Panc1 (cell line): Measurements from ENCODE around the gene MSH3. TPM values are rescaled to one million over a fixed set of nuclear protein-coding genes. Genes with fewer than 3 reads are reported as not detected.
A peak's percentile ranks its signal among the peaks of the same experiment; 100 is the strongest.
"Not testable (repeated sequence)": the region's sequence is repeated elsewhere in the genome, so short reads cannot be mapped to it uniquely, and the experiment has no call there.

Experiments
- ATAC-seq: fragments of 200-7000 bp; cut with Tn5 transposase; 2 replicates; pipeline ENCODE4 v1.9.1; 2020; ENCODE audit warnings: mild to moderate bottlenecking, moderate library complexity
- BruUV-seq: library from RNA; stranded (reverse); fragments of 400-500 nt; replicated peaks from 2 replicates; lab custom pipeline; 2021; lab: Mats Ljungman, UMichigan
- CTCF ChIA-PET: fragments of 300-600 bp; sonication (Branson Sonifier 250); formaldehyde crosslinking; loops from one replicate; lab custom pipeline; 2022; ENCODE audit warnings: antibody characterized with exemption; lab: Charles Lee
- POLR2A ChIA-PET: fragments of 300-600 bp; sonication (Branson Sonifier 250); formaldehyde crosslinking; loops from one replicate; lab custom pipeline; 2022; ENCODE audit warnings: antibody characterized with exemption; lab: Charles Lee
- DNase-seq: peaks from one replicate; pipeline ENCODE4 v3.0.0-alpha.2; 2010; ENCODE audit warnings: low read depth, low spot score
- H3K27ac ChIP-seq: 2 replicates; pipeline ENCODE4 v1.5.1; 2011; ENCODE audit warnings: mild to moderate bottlenecking, low read length, inconsistent platforms
- H3K27me3 ChIP-seq: fragments of 200-500 bp; sonication (Bioruptor generic); 2 replicates; pipeline ENCODE4 v1.6.0; 2014; ENCODE audit warnings: low read length, inconsistent platforms; ENCODE audit not compliant: control insufficient read depth, insufficient read depth
- H3K36me3 ChIP-seq: fragments of 200-500 bp; sonication (Bioruptor generic); 2 replicates; pipeline ENCODE4 v1.5.1; 2014; ENCODE audit warnings: inconsistent platforms, mild to moderate bottlenecking, low read length, moderate library complexity; ENCODE audit not compliant: control insufficient read depth, insufficient read depth
- H3K4me1 ChIP-seq: 2 replicates; pipeline ENCODE4 v1.5.1; 2011; ENCODE audit warnings: inconsistent platforms, mild to moderate bottlenecking, low read length, moderate library complexity; ENCODE audit not compliant: control insufficient read depth, insufficient read depth
- H3K4me3 ChIP-seq, 2 experiments: 2 replicates each; pipeline ENCODE4 v1.5.1; 2011 to 2012; ENCODE audit warnings: low read depth in 2 of 2, low read length in 2 of 2, mild to moderate bottlenecking in 2 of 2, inconsistent platforms in 1 of 2, moderate library complexity in 1 of 2
- H3K9me3 ChIP-seq: fragments of 200-500 bp; sonication (Bioruptor generic); 2 replicates; pipeline ENCODE4 v1.5.1; 2014; ENCODE audit warnings: low read depth, mild to moderate bottlenecking, inconsistent platforms, low read length, moderate library complexity; ENCODE audit not compliant: control insufficient read depth, insufficient read depth
- SIN3A ChIP-seq: IDR thresholded peaks from 2 replicates; pipeline ENCODE4 v1.6.1; 2012; ENCODE audit warnings: low read depth, mild to moderate bottlenecking, low read length, moderate library complexity, borderline replicate concordance; ENCODE audit not compliant: insufficient read depth
- in situ Hi-C: cut with HindIII; loops from 2 replicates; pipeline ENCODE4 v1.10.0; 2016; ENCODE audit warnings: low sequenced_read_pairs, low pct_unique_long_range_greater_than_20kb
- intact Hi-C: fragments of 100-400 bp; cut with micrococcal nuclease; formaldehyde crosslinking; loops from one replicate; pipeline ENCODE4 v1.10.0; 2022; ENCODE audit not compliant: unreplicated experiment
- total RNA-seq: library from RNA; stranded (reverse); gene quantifications from one replicate; pipeline ENCODE4 v1.2.1, GENCODE V29; 2021; ENCODE audit not compliant: unreplicated experiment
- TF ChIP-seq, protein P1 (sequence below): fragments of 450-650 bp; IDR thresholded peaks from 2 replicates; pipeline ENCODE4 v1.5.1; 2017; ENCODE audit warnings: mild to moderate bottlenecking
- TF ChIP-seq, protein P2 (sequence below), 2 experiments: IDR thresholded peaks; 2 replicates each; pipeline ENCODE4 v1.6.1; 2011 to 2012; ENCODE audit warnings: low read depth in 2 of 2, control low read depth in 1 of 2, low read length in 1 of 2, mild to moderate bottlenecking in 1 of 2, moderate library complexity in 1 of 2; ENCODE audit not compliant: insufficient read depth in 1 of 2

Gene MSH3
- total RNA-seq, 1 experiment from 2014 or later = 18.9 TPM

DNA sequence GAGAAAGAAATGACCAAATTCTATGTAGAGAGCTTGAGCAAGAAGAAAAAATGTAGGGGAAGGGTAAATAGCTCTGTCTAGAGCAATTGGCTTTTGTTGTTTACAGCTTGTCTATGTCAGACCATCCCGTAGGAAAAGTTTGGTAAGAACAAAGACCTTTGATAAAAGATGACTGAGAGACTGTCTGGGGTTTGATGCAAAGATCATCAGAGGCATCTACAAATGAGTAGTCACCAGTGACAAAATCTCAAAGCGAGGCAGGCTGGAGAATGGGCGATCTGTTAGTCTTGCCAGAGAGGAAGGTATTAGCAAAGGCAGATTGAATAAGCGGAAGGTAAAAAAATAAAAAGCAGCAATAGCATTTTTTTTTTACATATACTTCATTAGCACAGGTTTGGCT is 180.7 kb downstream of the MSH3 start:
- H3K27me3 ChIP-seq = no peaks in the 10 kb centered on the region
- ATAC-seq = no peak
- no peak for TF ChIP-seq SIN3A
- H3K4me3 ChIP-seq = no peak overlapping the region
- intact Hi-C loops (no loop called here), in situ Hi-C loops (no loop called here)
- no peak for DNase-seq
- BruUV-seq = no TSS peak
- no peaks in the 10 kb centered on the region for H3K36me3 ChIP-seq
- no peaks in the 10 kb centered on the region for H3K9me3 ChIP-seq
- H3K4me1 ChIP-seq = no peaks in the 10 kb centered on the region
- no peak overlapping the region for H3K27ac ChIP-seq
- CTCF ChIA-PET = no interaction called here
- POLR2A ChIA-PET = interaction anchor here (0.7 to 1.1 kb wide), 2 partner anchors 41 to 351 kb away, joined by 4 read pairs; no protein-coding TSS in a partner anchor

DNA sequence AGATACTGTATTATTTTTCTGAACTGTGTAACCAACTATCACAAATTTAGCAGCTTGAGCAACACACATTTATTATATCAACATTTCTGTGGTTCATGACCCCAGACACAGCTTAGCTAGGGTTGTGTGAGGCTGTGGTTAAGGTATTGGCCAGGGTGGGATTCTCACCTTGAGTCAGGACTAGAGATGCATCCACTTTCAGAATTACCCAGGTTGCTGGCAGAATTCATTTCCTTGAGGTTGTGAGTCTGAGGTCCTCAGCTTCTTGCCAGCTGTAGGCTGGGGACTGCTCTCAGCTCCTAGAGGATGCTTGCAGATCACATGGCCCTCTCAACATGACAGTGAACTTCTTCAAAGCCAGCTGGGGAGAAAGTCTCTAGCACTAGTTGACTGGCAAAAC is 183.2 kb downstream of the MSH3 start:
- no peak overlapping the region for H3K27ac ChIP-seq
- no TSS peak for BruUV-seq
- CTCF ChIA-PET = no interaction called here
- no peaks in the 10 kb centered on the region for H3K4me1 ChIP-seq
- intact Hi-C loops = no loop called here
- H3K9me3 ChIP-seq = no peaks in the 10 kb centered on the region
- H3K4me3 ChIP-seq = no peak overlapping the region
- H3K27me3 ChIP-seq = no peaks in the 10 kb centered on the region
- DNase-seq (no peak), ATAC-seq (0 out of 2 replicates have a peak, but pooled peaks have one; percentile 42)
- POLR2A ChIA-PET = no interaction called here
- in situ Hi-C loops = no loop called here
- TF ChIP-seq, protein P1, sequence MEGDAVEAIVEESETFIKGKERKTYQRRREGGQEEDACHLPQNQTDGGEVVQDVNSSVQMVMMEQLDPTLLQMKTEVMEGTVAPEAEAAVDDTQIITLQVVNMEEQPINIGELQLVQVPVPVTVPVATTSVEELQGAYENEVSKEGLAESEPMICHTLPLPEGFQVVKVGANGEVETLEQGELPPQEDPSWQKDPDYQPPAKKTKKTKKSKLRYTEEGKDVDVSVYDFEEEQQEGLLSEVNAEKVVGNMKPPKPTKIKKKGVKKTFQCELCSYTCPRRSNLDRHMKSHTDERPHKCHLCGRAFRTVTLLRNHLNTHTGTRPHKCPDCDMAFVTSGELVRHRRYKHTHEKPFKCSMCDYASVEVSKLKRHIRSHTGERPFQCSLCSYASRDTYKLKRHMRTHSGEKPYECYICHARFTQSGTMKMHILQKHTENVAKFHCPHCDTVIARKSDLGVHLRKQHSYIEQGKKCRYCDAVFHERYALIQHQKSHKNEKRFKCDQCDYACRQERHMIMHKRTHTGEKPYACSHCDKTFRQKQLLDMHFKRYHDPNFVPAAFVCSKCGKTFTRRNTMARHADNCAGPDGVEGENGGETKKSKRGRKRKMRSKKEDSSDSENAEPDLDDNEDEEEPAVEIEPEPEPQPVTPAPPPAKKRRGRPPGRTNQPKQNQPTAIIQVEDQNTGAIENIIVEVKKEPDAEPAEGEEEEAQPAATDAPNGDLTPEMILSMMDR = no peak
- TF ChIP-seq, protein P2, sequence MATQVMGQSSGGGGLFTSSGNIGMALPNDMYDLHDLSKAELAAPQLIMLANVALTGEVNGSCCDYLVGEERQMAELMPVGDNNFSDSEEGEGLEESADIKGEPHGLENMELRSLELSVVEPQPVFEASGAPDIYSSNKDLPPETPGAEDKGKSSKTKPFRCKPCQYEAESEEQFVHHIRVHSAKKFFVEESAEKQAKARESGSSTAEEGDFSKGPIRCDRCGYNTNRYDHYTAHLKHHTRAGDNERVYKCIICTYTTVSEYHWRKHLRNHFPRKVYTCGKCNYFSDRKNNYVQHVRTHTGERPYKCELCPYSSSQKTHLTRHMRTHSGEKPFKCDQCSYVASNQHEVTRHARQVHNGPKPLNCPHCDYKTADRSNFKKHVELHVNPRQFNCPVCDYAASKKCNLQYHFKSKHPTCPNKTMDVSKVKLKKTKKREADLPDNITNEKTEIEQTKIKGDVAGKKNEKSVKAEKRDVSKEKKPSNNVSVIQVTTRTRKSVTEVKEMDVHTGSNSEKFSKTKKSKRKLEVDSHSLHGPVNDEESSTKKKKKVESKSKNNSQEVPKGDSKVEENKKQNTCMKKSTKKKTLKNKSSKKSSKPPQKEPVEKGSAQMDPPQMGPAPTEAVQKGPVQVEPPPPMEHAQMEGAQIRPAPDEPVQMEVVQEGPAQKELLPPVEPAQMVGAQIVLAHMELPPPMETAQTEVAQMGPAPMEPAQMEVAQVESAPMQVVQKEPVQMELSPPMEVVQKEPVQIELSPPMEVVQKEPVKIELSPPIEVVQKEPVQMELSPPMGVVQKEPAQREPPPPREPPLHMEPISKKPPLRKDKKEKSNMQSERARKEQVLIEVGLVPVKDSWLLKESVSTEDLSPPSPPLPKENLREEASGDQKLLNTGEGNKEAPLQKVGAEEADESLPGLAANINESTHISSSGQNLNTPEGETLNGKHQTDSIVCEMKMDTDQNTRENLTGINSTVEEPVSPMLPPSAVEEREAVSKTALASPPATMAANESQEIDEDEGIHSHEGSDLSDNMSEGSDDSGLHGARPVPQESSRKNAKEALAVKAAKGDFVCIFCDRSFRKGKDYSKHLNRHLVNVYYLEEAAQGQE (IDR thresholded peaks at IDR 0.05; ENCODE audit: insufficient read depth in 1 of 2, low read depth in 2 of 2, low read length in 1 of 2) = no peak
- no peaks in the 10 kb centered on the region for H3K36me3 ChIP-seq

DNA sequence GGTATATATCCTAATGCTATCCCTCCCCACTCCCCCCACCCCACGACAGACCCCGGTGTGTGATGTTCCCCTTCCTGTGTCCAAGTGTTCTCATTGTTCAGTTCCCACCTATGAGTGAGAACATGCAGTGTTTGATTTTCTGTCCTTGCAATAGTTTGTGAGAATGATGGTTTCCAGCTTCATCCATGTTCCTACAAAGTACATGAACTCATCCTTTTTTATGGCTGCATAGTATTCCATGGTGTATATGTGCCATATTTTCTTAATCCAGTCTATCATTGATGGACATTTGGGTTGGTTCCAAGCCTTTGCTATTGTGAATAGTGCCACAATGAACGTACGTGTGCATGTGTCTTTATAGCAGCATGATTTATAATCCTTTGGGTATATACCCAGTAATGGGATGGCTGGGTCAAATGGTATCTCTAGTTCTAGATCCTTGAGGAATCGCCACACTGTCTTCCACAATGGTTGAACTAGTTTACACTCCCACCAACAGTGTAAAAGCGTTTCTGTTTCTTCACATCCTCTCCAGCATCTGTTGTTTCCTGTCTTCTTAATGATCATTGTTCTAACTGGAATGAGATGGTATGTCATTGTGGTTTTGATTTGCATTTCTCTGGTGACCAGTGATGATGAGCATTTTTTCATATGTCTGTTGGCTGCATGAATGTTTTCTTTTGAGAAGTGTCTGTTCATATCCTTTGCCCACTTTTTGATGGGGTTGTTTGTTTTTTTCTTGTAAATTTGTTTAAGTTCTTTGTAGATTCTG is 186.8 kb downstream of the MSH3 start:
- POLR2A ChIA-PET, intact Hi-C loops, CTCF ChIA-PET: not testable (repeated sequence)

DNA sequence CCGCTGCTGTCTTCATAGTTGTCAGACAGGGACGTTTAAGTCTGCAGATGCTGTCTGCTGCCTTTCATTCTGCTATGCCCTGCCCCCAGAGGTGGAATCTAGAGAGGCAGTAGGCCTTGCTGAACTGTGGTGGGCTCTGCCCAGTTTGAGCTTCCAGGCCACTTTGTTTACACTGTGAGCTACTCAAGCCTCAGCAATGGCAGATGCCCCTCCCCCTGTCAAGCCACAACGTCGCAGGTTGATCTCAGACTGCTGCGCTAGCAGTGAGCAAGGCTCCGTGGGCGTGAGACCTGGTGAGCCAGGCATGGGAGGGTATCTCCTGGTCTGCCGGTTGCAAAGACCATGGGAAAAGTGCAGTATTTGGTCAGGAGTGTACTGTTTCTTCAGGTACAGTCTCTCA is 192.0 kb downstream of the MSH3 start:
- POLR2A ChIA-PET, intact Hi-C loops, H3K4me3 ChIP-seq, BruUV-seq, in situ Hi-C loops, ATAC-seq, CTCF ChIA-PET, H3K27ac ChIP-seq, H3K27me3 ChIP-seq, H3K36me3 ChIP-seq, H3K4me1 ChIP-seq, H3K9me3 ChIP-seq, DNase-seq: not testable (repeated sequence)

More for the DNA sequence above, 186.8 kb downstream of the MSH3 start:
- H3K4me3 ChIP-seq, DNase-seq, H3K4me1 ChIP-seq, H3K9me3 ChIP-seq, H3K27me3 ChIP-seq, H3K36me3 ChIP-seq, ATAC-seq, in situ Hi-C loops, H3K27ac ChIP-seq, BruUV-seq: not testable (repeated sequence)

DNA sequence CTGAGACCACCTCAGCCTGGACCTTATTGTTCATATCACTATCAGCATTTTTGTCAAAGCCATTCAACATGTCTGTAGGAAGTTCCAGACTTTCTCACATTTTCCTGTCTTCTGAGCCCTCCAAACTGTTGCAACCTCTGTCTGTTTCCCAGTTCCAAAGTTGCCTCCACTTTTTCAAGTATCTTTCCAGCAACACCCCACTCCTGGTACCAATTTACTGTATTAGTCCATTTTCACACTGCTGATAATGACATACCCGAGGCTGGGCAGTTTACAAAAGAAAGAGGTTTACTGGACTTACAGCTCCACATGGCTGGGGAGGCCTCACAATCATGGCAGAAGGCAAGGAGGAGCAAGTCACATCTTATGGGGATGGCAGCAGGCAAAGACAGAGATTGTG is 195.7 kb downstream of the MSH3 start:
- H3K9me3 ChIP-seq, ATAC-seq, in situ Hi-C loops, BruUV-seq, H3K4me3 ChIP-seq, POLR2A ChIA-PET, H3K27me3 ChIP-seq, CTCF ChIA-PET, H3K36me3 ChIP-seq, DNase-seq, H3K4me1 ChIP-seq, intact Hi-C loops, H3K27ac ChIP-seq: not testable (repeated sequence)
